Activated CD8-positive, alpha-beta T cell treated with anti-CD3 and anti-CD28 coated beads for 36 hours (primary cell): ENCODE measurements around the gene EPHA6. TPM values are rescaled to one million over a fixed set of nuclear protein-coding genes. Genes with fewer than 3 reads are reported as not detected.

ENCODE experiments used
- ATAC-seq: fragments of 200-7000 bp; cut with Tn5 transposase; one replicate; pipeline ENCODE4 v1.10.0; 2021; ENCODE audit warnings: mild to moderate bottlenecking, moderate library complexity
- CTCF ChIA-PET: fragments of 350-600 bp; sonication (Branson Sonifier 250); formaldehyde crosslinking; loops from one replicate; lab custom pipeline; 2021; ENCODE audit warnings: antibody characterized with exemption; lab: Charles Lee
- POLR2A ChIA-PET: fragments of 350-600 bp; sonication (Branson Sonifier 250); formaldehyde crosslinking; loops from one replicate; lab custom pipeline; 2021; ENCODE audit warnings: antibody characterized with exemption; lab: Charles Lee
- DNase-seq: peaks from one replicate; pipeline ENCODE4 v3.0.0-alpha.2; 2020
- H3K27ac Mint-ChIP-seq: one replicate; pipeline ENCODE4 v1.8.0; 2021; ENCODE audit warnings: mild to moderate bottlenecking, mixed read lengths
- H3K27me3 Mint-ChIP-seq: one replicate; pipeline ENCODE4 v1.8.0; 2021; ENCODE audit warnings: mixed read lengths
- H3K36me3 Mint-ChIP-seq: one replicate; pipeline ENCODE4 v1.8.0; 2021; ENCODE audit warnings: low read depth, mixed read lengths
- H3K4me1 Mint-ChIP-seq: one replicate; pipeline ENCODE4 v1.8.0; 2021; ENCODE audit warnings: low read depth, mixed read lengths
- H3K4me3 Mint-ChIP-seq: one replicate; pipeline ENCODE4 v1.8.0; 2021; ENCODE audit warnings: mild to moderate bottlenecking, moderate library complexity, mixed read lengths
- H3K9me3 Mint-ChIP-seq: one replicate; pipeline ENCODE4 v1.8.0; 2021; ENCODE audit warnings: mixed read lengths
- intact Hi-C: fragments of 100-400 bp; cut with micrococcal nuclease; formaldehyde crosslinking; loops from one replicate; pipeline ENCODE4 v1.10.0; 2022
- total RNA-seq, 2 experiments: library from RNA; stranded (reverse); gene quantifications; one replicate each; pipeline ENCODE4 v1.2.3, GENCODE V29; 2021
- TF ChIP-seq, protein P1 (sequence below): fragments of 200-600 bp; IDR thresholded peaks from one replicate; pipeline ENCODE4 v1.8.0; 2022; ENCODE audit warnings: antibody characterized with exemption, mild to moderate bottlenecking

Gene EPHA6
- total RNA-seq, 2 experiments from 2014 or later: not detected

DNA sequence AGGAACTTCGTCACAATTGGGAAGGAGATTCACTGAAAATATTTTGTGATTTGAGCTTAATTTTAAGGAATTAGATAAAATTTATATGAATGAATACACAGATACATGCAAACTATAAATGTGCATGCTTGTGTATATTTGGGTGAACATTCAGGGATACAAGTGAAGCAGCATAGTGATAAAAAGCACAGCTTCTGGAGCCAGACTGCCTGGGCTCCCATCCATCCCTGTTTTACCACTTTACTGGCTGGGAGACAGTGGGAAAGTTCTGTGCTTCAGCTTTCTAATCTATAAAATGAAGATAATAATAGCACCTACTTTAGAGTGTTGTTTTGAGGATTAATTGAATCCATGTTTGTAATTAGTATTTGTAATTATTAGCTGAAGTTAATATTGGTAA lies 8.1 kb upstream of the EPHA6 start:
- ATAC-seq: no peak
- Mint-ChIP-seq H3K27me3 (peaks cover 2% of the 10 kb centered on the region), H3K4me3 (no peak overlapping the region), H3K36me3 (no peaks in the 10 kb centered on the region), H3K4me1 (no peaks in the 10 kb centered on the region), H3K9me3 (peaks cover 6% of the 10 kb centered on the region), H3K27ac (no peak overlapping the region)
- intact Hi-C loops: no loop called here
- CTCF ChIA-PET: no interaction called here
- DNase-seq: no peak
- TF ChIP-seq, protein P1, sequence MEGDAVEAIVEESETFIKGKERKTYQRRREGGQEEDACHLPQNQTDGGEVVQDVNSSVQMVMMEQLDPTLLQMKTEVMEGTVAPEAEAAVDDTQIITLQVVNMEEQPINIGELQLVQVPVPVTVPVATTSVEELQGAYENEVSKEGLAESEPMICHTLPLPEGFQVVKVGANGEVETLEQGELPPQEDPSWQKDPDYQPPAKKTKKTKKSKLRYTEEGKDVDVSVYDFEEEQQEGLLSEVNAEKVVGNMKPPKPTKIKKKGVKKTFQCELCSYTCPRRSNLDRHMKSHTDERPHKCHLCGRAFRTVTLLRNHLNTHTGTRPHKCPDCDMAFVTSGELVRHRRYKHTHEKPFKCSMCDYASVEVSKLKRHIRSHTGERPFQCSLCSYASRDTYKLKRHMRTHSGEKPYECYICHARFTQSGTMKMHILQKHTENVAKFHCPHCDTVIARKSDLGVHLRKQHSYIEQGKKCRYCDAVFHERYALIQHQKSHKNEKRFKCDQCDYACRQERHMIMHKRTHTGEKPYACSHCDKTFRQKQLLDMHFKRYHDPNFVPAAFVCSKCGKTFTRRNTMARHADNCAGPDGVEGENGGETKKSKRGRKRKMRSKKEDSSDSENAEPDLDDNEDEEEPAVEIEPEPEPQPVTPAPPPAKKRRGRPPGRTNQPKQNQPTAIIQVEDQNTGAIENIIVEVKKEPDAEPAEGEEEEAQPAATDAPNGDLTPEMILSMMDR: no peak
- POLR2A ChIA-PET: no interaction called here

DNA sequence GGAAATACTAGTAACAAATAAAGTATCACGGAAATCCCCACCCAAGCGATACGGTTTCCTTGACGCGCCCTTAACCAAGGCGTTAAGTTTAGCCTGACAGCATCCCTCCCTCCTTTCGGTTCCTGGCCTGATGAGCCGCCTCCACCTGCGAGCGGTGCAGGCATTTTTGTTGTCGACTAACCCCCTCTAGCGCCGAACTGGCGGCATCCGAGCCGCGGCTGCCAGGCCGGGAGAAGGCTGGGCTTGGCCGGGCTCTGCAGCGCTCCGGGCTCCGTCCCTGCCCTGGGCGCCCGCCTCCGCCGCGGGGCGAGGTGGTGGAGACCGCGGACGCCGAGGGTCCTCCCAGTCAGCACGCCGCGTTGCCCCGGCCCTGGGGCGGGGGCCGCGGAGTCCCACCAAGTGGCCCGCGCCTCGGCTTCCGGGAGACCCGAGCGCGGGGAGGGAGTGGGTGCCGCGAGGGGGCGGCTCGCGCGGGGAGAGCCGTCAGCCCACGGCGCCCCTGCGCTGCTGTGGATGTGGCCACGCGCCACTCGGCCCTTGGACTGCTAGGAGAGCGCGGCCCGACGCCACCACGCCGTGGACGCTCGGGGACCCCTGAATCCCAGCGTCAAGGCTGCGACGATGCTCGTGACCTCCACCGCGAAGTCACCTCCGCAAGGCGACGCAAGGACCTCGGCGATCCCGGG lies 1.1 kb upstream of the EPHA6 start:
- intact Hi-C loops: no loop called here
- Mint-ChIP-seq H3K36me3 (no peaks in the 10 kb centered on the region), H3K4me3 (peak overlapping the region; percentile 20), H3K27me3 (peaks cover 27% of the 10 kb centered on the region), H3K27ac (no peak overlapping the region), H3K4me1 (peaks cover 6% of the 10 kb centered on the region), H3K9me3 (no peaks in the 10 kb centered on the region)
- CTCF ChIA-PET: no interaction called here
- ATAC-seq (peak; percentile 96), DNase-seq (peak; percentile 78)
- TF ChIP-seq, protein P1: peak; percentile 29
- POLR2A ChIA-PET: no interaction called here

GRCh38 chr3:96814651-96815567 lies 515 bp downstream of the EPHA6 start:
- H3K4me3 Mint-ChIP-seq: no peak overlapping the region

GRCh38 chr3:96831175-96831574 lies 16.8 kb downstream of the EPHA6 start:
- Mint-ChIP-seq H3K27me3 (no peaks in the 10 kb centered on the region), H3K9me3 (no peaks in the 10 kb centered on the region), H3K36me3 (no peaks in the 10 kb centered on the region), H3K4me3 (no peak overlapping the region), H3K4me1 (no peaks in the 10 kb centered on the region), H3K27ac (no peak overlapping the region)
- TF ChIP-seq, protein P1: no peak
- no peak for DNase-seq
- ATAC-seq: no peak
- intact Hi-C loops: no loop called here
- ChIA-PET CTCF (no interaction called here), POLR2A (no interaction called here)

More at GRCh38 chr3:96814651-96815567, 515 bp downstream of the EPHA6 start:
- Mint-ChIP-seq H3K27ac (no peak overlapping the region), H3K4me1 (peaks cover 6% of the 10 kb centered on the region), H3K36me3 (no peaks in the 10 kb centered on the region), H3K27me3 (peaks cover 27% of the 10 kb centered on the region), H3K9me3 (no peaks in the 10 kb centered on the region)
- ChIA-PET CTCF (no interaction called here), POLR2A (no interaction called here)
- DNase-seq (no peak), ATAC-seq (no peak)
- TF ChIP-seq, protein P1: no peak
- intact Hi-C loops: no loop called here

DNA sequence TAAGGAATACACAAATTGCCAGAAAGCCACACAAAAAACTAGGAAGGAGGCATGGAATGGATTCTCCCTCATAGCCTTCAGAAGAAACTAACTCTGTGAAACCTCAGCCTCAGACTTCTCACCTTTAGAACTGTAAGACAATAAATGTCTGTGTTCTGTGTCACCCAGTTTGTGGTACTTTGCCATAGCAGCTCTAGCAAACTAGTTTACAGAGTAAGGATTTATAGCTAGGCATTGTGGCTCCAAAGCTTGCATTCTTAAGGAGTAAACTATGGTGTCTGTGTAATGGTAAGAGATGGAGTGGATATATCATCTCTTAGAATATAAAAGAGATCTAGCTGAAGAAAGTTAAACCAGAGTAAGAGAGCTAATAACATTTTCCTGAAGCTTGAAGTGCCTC lies 18.9 kb downstream of the EPHA6 start:
- Mint-ChIP-seq H3K4me3 (no peak overlapping the region), H3K27me3 (no peaks in the 10 kb centered on the region), H3K27ac (no peak overlapping the region), H3K36me3 (no peaks in the 10 kb centered on the region), H3K9me3 (no peaks in the 10 kb centered on the region), H3K4me1 (no peaks in the 10 kb centered on the region)
- ChIA-PET POLR2A (no interaction called here), CTCF (no interaction called here)
- DNase-seq: no peak
- intact Hi-C loops: no loop called here
- ATAC-seq: no peak
- TF ChIP-seq, protein P1: no peak
